Mesenchymal stem cell (in vitro differentiated cells and primary cell): ENCODE results near the gene RIMBP2.

Experiments
- DNase-seq: peaks from one replicate; pipeline ENCODE4 v3.0.0-alpha.2; 2013
- H2AFZ ChIP-seq: one replicate; pipeline ENCODE4 v1.6.1; 2013; ENCODE audit warnings: low read depth, mild to moderate bottlenecking, control low read depth, inconsistent platforms, low read length, moderate library complexity
- H2AK5ac ChIP-seq: 2 replicates; pipeline ENCODE4 v1.6.1; 2013; ENCODE audit warnings: low read length, moderate library complexity, mild to moderate bottlenecking, inconsistent platforms; ENCODE audit not compliant: severe bottlenecking
- H2BK120ac ChIP-seq: one replicate; pipeline ENCODE4 v1.6.1; 2013; ENCODE audit warnings: low read depth, mild to moderate bottlenecking, inconsistent platforms, low read length, moderate library complexity
- H2BK12ac ChIP-seq, 2 experiments: one replicate each; pipeline ENCODE4 v1.6.1; 2013; ENCODE audit warnings: inconsistent platforms in 2 of 2, low read length in 2 of 2, mild to moderate bottlenecking in 2 of 2, moderate library complexity in 2 of 2, control low read depth in 1 of 2
- H2BK15ac ChIP-seq: one replicate; pipeline ENCODE4 v1.6.1; 2013; ENCODE audit warnings: mild to moderate bottlenecking, low read depth, inconsistent platforms; ENCODE audit not compliant: poor library complexity, severe bottlenecking
- H2BK5ac ChIP-seq: 2 replicates; pipeline ENCODE4 v1.6.1; 2013; ENCODE audit warnings: low read depth, mild to moderate bottlenecking, low read length, control low read depth, inconsistent platforms; ENCODE audit not compliant: poor library complexity, severe bottlenecking
- H3K14ac ChIP-seq, 2 experiments: one replicate each; pipeline ENCODE4 v1.6.1; 2013; ENCODE audit warnings: inconsistent platforms in 2 of 2, low read length in 2 of 2, control low read depth in 1 of 2, mild to moderate bottlenecking in 1 of 2, moderate library complexity in 1 of 2
- H3K18ac ChIP-seq, 2 experiments: one replicate each; pipeline ENCODE4 v1.6.1; 2013; ENCODE audit warnings: inconsistent platforms in 2 of 2, low read length in 2 of 2, control low read depth in 1 of 2, low read depth in 1 of 2, mild to moderate bottlenecking in 1 of 2
- H3K23ac ChIP-seq, 2 experiments: one replicate each; pipeline ENCODE4 v1.6.1; 2013; ENCODE audit warnings: inconsistent platforms in 2 of 2, low read length in 2 of 2, mild to moderate bottlenecking in 2 of 2, moderate library complexity in 2 of 2, control low read depth in 1 of 2
- H3K27ac ChIP-seq: 2 replicates; pipeline ENCODE4 v1.5.1; 2013; ENCODE audit warnings: mild to moderate bottlenecking, moderate library complexity, low read length, control low read depth, inconsistent platforms; ENCODE audit not compliant: poor library complexity, severe bottlenecking
- H3K27me3 ChIP-seq, 2 experiments: 2 replicates each; pipeline versions ENCODE4 v1.6.1 to v1.7.0; 2013; ENCODE audit warnings: low read length in 2 of 2, mild to moderate bottlenecking in 2 of 2, moderate library complexity in 2 of 2, control low read depth in 1 of 2, inconsistent platforms in 1 of 2; ENCODE audit not compliant: control insufficient read depth in 1 of 2, insufficient read depth in 1 of 2
- H3K36me3 ChIP-seq, 2 experiments: 2 replicates each; pipeline versions ENCODE4 v1.6.1 to v1.7.0; 2013; ENCODE audit warnings: low read length in 2 of 2, control low read depth in 1 of 2, inconsistent platforms in 1 of 2, low read depth in 1 of 2, mild to moderate bottlenecking in 1 of 2; ENCODE audit not compliant: insufficient read depth in 2 of 2, control insufficient read depth in 1 of 2
- H3K4ac ChIP-seq, 2 experiments: one replicate each; pipeline ENCODE4 v1.6.1; 2013; ENCODE audit warnings: inconsistent platforms in 2 of 2, low read length in 2 of 2, mild to moderate bottlenecking in 2 of 2, moderate library complexity in 2 of 2, control low read depth in 1 of 2, low read depth in 1 of 2
- H3K4me1 ChIP-seq: 2 replicates; pipeline ENCODE4 v1.6.1; 2013; ENCODE audit warnings: low read depth, low read length, control low read depth; ENCODE audit not compliant: control insufficient read depth, insufficient read depth
- H3K4me2 ChIP-seq: 2 replicates; pipeline ENCODE4 v1.6.1; 2013; ENCODE audit warnings: low read length, mild to moderate bottlenecking, inconsistent platforms; ENCODE audit not compliant: poor library complexity, severe bottlenecking
- H3K4me3 ChIP-seq, 2 experiments: 2 replicates each; pipeline versions ENCODE4 v1.5.1 to v1.7.0; 2013; ENCODE audit warnings: low read length in 2 of 2, mild to moderate bottlenecking in 2 of 2, control low read depth in 1 of 2, low read depth in 1 of 2; ENCODE audit not compliant: insufficient read depth in 1 of 2
- H3K79me1 ChIP-seq: replicated peaks from 2 replicates; pipeline ENCODE4 v1.6.1; 2013; ENCODE audit warnings: mild to moderate bottlenecking, control low read depth, low read length, inconsistent platforms; ENCODE audit not compliant: poor library complexity, severe bottlenecking
- H3K9ac ChIP-seq: 2 replicates; pipeline ENCODE4 v1.7.0; 2013; ENCODE audit warnings: mild to moderate bottlenecking, low read length, moderate library complexity
- H3K9me3 ChIP-seq: 2 replicates; pipeline ENCODE4 v1.7.0; 2013; ENCODE audit warnings: mild to moderate bottlenecking, low read length; ENCODE audit not compliant: control insufficient read depth
- H4K8ac ChIP-seq: one replicate; pipeline ENCODE4 v1.6.1; 2013; ENCODE audit warnings: inconsistent platforms, mild to moderate bottlenecking, low read length, moderate library complexity
- H4K91ac ChIP-seq: one replicate; pipeline ENCODE4 v1.6.1; 2013; ENCODE audit warnings: mild to moderate bottlenecking, low read length, inconsistent platforms
- WGBS: methylation state at CpG from one replicate; pipeline ENCODE4 v1.1.7; 2013; ENCODE audit warnings: mixed read lengths; 5-methylcytosine and 5-hydroxymethylcytosine counted together

RIMBP2 gene

GRCh38 chr12:130617219-130617618, 98.9 kb downstream of the RIMBP2 start:
- no peak overlapping the region for H3K9ac ChIP-seq
- 61% methylated on average over 4 of the region's 4 CpGs for WGBS
- no peak overlapping the region for H3K27ac ChIP-seq
- no peak overlapping the region for H3K18ac ChIP-seq
- H3K4me3 ChIP-seq, result no peak overlapping the region
- peaks cover 4% of the 10 kb centered on the region for H3K9me3 ChIP-seq
- H3K27me3 ChIP-seq, result no peaks in the 10 kb centered on the region
- H3K14ac ChIP-seq, result no peak overlapping the region
- H2BK15ac ChIP-seq, result no peak overlapping the region
- H3K23ac ChIP-seq, result no peak overlapping the region
- H3K36me3 ChIP-seq, result no peaks in the 10 kb centered on the region
- H2BK120ac ChIP-seq, result no peak overlapping the region
- no peaks in the 10 kb centered on the region for H3K4me1 ChIP-seq
- no peak overlapping the region for H3K4me2 ChIP-seq
- no peak overlapping the region for H4K8ac ChIP-seq
- no peak overlapping the region for H2BK5ac ChIP-seq
- no peak for DNase-seq
- no peak overlapping the region for H4K91ac ChIP-seq
- H2AFZ ChIP-seq, result no peak overlapping the region
- no peak overlapping the region for H2BK12ac ChIP-seq
- H3K79me1 ChIP-seq, result no peaks in the 10 kb centered on the region
- no peak overlapping the region for H2AK5ac ChIP-seq
- no peak overlapping the region for H3K4ac ChIP-seq

GRCh38 chr12:130615861-130616345, 100.2 kb downstream of the RIMBP2 start:
- DNase-seq, result no peak
- no peak overlapping the region for H3K4ac ChIP-seq
- no peaks in the 10 kb centered on the region for H3K36me3 ChIP-seq
- H3K18ac ChIP-seq, result no peak overlapping the region
- H2AFZ ChIP-seq, result no peak overlapping the region
- H3K9ac ChIP-seq, result no peak overlapping the region
- no peaks in the 10 kb centered on the region for H3K9me3 ChIP-seq
- no peak overlapping the region for H2BK15ac ChIP-seq
- H2AK5ac ChIP-seq, result no peak overlapping the region
- no peak overlapping the region for H3K23ac ChIP-seq
- no peak overlapping the region for H2BK12ac ChIP-seq
- no peaks in the 10 kb centered on the region for H3K27me3 ChIP-seq
- no peak overlapping the region for H3K14ac ChIP-seq
- no peaks in the 10 kb centered on the region for H3K4me1 ChIP-seq
- no peak overlapping the region for H4K91ac ChIP-seq
- no peak overlapping the region for H3K4me3 ChIP-seq
- no peak overlapping the region for H2BK5ac ChIP-seq
- H3K27ac ChIP-seq, result no peak overlapping the region
- H3K79me1 ChIP-seq, result no peaks in the 10 kb centered on the region
- H3K4me2 ChIP-seq, result no peak overlapping the region
- H2BK120ac ChIP-seq, result no peak overlapping the region
- 84% methylated on average over 16 of the region's 16 CpGs for WGBS
- no peak overlapping the region for H4K8ac ChIP-seq

GRCh38 chr12:130614530-130614905, 101.6 kb downstream of the RIMBP2 start:
- 97% methylated on average over 4 of the region's 5 CpGs for WGBS
- H3K4me1 ChIP-seq, result no peaks in the 10 kb centered on the region
- H2AK5ac ChIP-seq, result no peak overlapping the region
- no peak overlapping the region for H4K8ac ChIP-seq
- H3K27me3 ChIP-seq, result no peaks in the 10 kb centered on the region
- no peak overlapping the region for H3K23ac ChIP-seq
- no peak overlapping the region for H3K27ac ChIP-seq
- H3K4me2 ChIP-seq, result no peak overlapping the region
- no peak overlapping the region for H3K9ac ChIP-seq
- no peak overlapping the region for H3K4ac ChIP-seq
- no peak overlapping the region for H3K4me3 ChIP-seq
- H2BK12ac ChIP-seq, result no peak overlapping the region
- H2BK5ac ChIP-seq, result no peak overlapping the region
- DNase-seq, result no peak
- H2BK120ac ChIP-seq, result no peak overlapping the region
- no peak overlapping the region for H2BK15ac ChIP-seq
- no peaks in the 10 kb centered on the region for H3K36me3 ChIP-seq
- no peak overlapping the region for H3K18ac ChIP-seq
- H3K9me3 ChIP-seq, result no peaks in the 10 kb centered on the region
- no peak overlapping the region for H2AFZ ChIP-seq
- no peaks in the 10 kb centered on the region for H3K79me1 ChIP-seq
- no peak overlapping the region for H4K91ac ChIP-seq
- no peak overlapping the region for H3K14ac ChIP-seq

GRCh38 chr12:130613831-130614529, 102.1 kb downstream of the RIMBP2 start:
- H3K4me3 ChIP-seq, result no peak overlapping the region
- H3K79me1 ChIP-seq, result no peaks in the 10 kb centered on the region
- H3K27me3 ChIP-seq, result no peaks in the 10 kb centered on the region
- no peaks in the 10 kb centered on the region for H3K36me3 ChIP-seq
- H3K18ac ChIP-seq, result no peak overlapping the region
- no peak overlapping the region for H2BK120ac ChIP-seq
- no peak overlapping the region for H3K27ac ChIP-seq
- no peak overlapping the region for H2BK12ac ChIP-seq
- DNase-seq, result no peak
- H4K91ac ChIP-seq, result no peak overlapping the region
- H2BK15ac ChIP-seq, result no peak overlapping the region
- no peaks in the 10 kb centered on the region for H3K9me3 ChIP-seq
- WGBS, result 79% methylated on average over 14 of the region's 14 CpGs
- H3K14ac ChIP-seq, result no peak overlapping the region
- no peak overlapping the region for H4K8ac ChIP-seq
- no peak overlapping the region for H3K4me2 ChIP-seq
- H3K4ac ChIP-seq, result no peak overlapping the region
- H2AK5ac ChIP-seq, result no peak overlapping the region
- H3K23ac ChIP-seq, result no peak overlapping the region
- H3K9ac ChIP-seq, result no peak overlapping the region
- no peak overlapping the region for H2BK5ac ChIP-seq
- no peak overlapping the region for H2AFZ ChIP-seq
- no peaks in the 10 kb centered on the region for H3K4me1 ChIP-seq
